Small intestine (tissue), 7 donors: ENCODE measurements around the gene CDK18. TPM values are rescaled to one million over a fixed set of nuclear protein-coding genes. Genes with fewer than 3 reads are reported as not detected.
A peak's percentile ranks its signal among the peaks of the same experiment; 100 is the strongest.

Experiments used
- DNase-seq, 2 donors: peaks; one replicate each; pipeline versions ENCODE4 v3.0.0 to v3.0.0-alpha.2; 2013
- FAIRE-seq: peaks from 2 replicates; lab custom pipeline; 2012; peaks lifted over from hg19 to GRCh38; lab: Jason Lieb, UNC
- H3K27ac ChIP-seq, 3 donors: one replicate each; pipeline ENCODE4 v1.5.1; 2013; ENCODE audit warnings: low read length in 2 of 3, mild to moderate bottlenecking in 2 of 3, control low read depth in 1 of 3, inconsistent platforms in 1 of 3, low read depth in 1 of 3, moderate library complexity in 1 of 3
- H3K27me3 ChIP-seq, 3 donors: one replicate each; pipeline ENCODE4 v1.6.1; 2013; ENCODE audit warnings: low read length in 3 of 3, inconsistent platforms in 1 of 3; ENCODE audit not compliant: control insufficient read depth in 3 of 3, insufficient read depth in 3 of 3
- H3K36me3 ChIP-seq, 3 donors: one replicate each; pipeline ENCODE4 v1.6.1; 2013; ENCODE audit warnings: low read length in 3 of 3, inconsistent platforms in 1 of 3, low read depth in 1 of 3, mild to moderate bottlenecking in 1 of 3, moderate library complexity in 1 of 3; ENCODE audit not compliant: control insufficient read depth in 3 of 3, insufficient read depth in 2 of 3
- H3K4me1 ChIP-seq, 3 donors: one replicate each; pipeline ENCODE4 v1.6.1; 2013; ENCODE audit warnings: low read length in 2 of 3, inconsistent platforms in 1 of 3, low read depth in 1 of 3, mild to moderate bottlenecking in 1 of 3, moderate library complexity in 1 of 3; ENCODE audit not compliant: control insufficient read depth in 3 of 3, insufficient read depth in 2 of 3
- H3K4me3 ChIP-seq, 3 donors: one replicate each; pipeline ENCODE4 v1.5.1; 2013; ENCODE audit warnings: low read length in 3 of 3, control low read depth in 1 of 3, inconsistent platforms in 1 of 3, low read depth in 1 of 3, mild to moderate bottlenecking in 1 of 3, moderate library complexity in 1 of 3
- H3K9me3 ChIP-seq, 2 donors: one replicate each; pipeline ENCODE4 v1.6.1; 2013; ENCODE audit warnings: low read depth in 1 of 2, low read length in 1 of 2; ENCODE audit not compliant: control insufficient read depth in 2 of 2, insufficient read depth in 1 of 2
- WGBS, 3 donors: extraction: QIAGEN DNeasy Blood & Tissue Kit; methylation state at CpG; one replicate each; pipeline ENCODE4 v1.1.7; 2013; 5-methylcytosine and 5-hydroxymethylcytosine counted together
- polyA plus RNA-seq, 4 donors: library from polyadenylated mRNA; stranded (reverse) in 3 of 4; unstranded in 1 of 4; fragments of 200-250 nt in 3 of 4; fragments of 120-200 nt in 1 of 4; gene quantifications; one replicate each; pipeline versions ENCODE4 v1.2.1 to v1.2.3, GENCODE V29; 2013
- donor health status: healthy with polysubstance abuse.
- donor health status: control.
- donor health status: control.
- donor health status: Bipolar disorder and iron deficiency.
- donor health status: healthy.

CDK18 gene
- polyA plus RNA-seq, 4 donors: 32.7 to 62.4 (median 41.1) TPM

DNA sequence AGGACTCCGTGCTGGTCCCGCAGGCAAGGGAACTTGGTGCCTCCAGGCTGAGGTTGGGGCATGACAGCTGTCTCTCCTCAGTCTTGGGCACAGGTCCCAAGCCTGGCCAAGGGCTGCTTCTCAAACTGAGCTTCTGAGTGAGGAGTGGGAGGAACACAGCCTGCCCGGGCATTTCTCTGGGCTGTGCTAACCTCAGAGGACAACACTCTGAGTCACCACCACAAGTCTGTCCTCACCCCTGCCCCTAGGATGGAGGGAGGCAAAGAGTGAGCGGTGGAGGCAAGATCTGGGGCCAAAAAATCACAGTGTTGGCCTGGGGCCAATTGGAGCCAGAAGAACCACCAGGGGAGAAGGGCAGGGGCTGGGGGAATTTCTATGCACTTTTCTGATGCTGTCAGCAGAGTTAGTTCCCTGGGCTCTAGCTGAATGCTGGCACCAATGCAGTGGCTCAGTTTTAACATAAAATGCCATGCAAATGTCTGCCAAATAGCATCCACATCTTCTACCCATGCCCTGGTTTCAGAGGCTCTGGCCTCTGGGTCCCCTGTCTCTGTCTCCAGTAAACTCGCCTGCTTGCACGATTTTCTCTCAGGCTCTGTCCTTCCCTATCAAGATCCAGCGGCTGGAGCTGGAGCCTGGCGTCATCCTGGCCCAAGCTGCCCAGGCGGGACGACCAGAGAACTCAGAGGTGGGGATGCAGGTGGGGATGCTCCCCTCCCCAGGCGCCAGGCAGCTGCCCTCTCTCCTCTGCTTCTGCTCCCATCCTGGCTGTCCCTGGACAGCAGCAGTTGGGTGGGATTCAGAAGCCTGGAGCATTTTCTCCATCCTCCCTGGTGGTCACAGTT is 11.0 kb upstream of the CDK18 start:
- Histone ChIP-seq H3K27ac (no peak overlapping the region), H3K27me3 (no peaks in the 10 kb centered on the region), H3K36me3 (no peaks in the 10 kb centered on the region), H3K9me3 (no peaks in the 10 kb centered on the region), H3K4me3 (no peak overlapping the region), H3K4me1 (peaks cover 0 to 33% (median 0%) of the 10 kb centered on the region in 3 donors)
- no peak for DNase-seq
- 45 to 57% (median 56%) methylated on average over 11 of the region's 11 CpGs for WGBS, 3 donors
- no peak for FAIRE-seq

DNA sequence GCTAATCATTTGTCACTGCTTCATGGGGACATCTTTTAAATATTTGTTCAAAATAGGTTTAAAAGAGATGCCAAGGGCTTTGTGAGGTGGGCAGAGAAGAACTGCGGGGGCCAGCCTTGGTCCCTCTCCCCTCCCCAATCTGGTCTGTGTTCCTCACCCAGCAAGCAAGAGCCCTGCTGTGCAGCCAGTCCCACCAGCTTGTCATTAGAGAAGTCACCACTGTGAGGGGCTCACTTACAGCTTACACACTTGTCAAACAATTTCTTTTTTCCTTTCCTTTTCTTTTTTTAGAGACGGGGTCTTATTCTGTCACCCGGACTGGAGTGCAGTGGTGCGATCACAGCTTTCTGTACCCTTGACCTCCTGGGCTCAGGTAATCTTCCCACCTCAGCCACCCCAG is 10.4 kb upstream of the CDK18 start:
- H3K36me3 ChIP-seq: no peaks in the 10 kb centered on the region
- FAIRE-seq (no peak), DNase-seq (no peak)
- 84 to 89% (median 87%) methylated on average over 4 of the region's 4 CpGs for WGBS, 3 donors
- no peaks in the 10 kb centered on the region for H3K9me3 ChIP-seq
- H3K27me3 ChIP-seq: no peaks in the 10 kb centered on the region
- no peak overlapping the region for H3K27ac ChIP-seq
- H3K4me3 ChIP-seq: no peak overlapping the region
- peaks cover 0 to 33% (median 0%) of the 10 kb centered on the region in 3 donors for H3K4me1 ChIP-seq

DNA sequence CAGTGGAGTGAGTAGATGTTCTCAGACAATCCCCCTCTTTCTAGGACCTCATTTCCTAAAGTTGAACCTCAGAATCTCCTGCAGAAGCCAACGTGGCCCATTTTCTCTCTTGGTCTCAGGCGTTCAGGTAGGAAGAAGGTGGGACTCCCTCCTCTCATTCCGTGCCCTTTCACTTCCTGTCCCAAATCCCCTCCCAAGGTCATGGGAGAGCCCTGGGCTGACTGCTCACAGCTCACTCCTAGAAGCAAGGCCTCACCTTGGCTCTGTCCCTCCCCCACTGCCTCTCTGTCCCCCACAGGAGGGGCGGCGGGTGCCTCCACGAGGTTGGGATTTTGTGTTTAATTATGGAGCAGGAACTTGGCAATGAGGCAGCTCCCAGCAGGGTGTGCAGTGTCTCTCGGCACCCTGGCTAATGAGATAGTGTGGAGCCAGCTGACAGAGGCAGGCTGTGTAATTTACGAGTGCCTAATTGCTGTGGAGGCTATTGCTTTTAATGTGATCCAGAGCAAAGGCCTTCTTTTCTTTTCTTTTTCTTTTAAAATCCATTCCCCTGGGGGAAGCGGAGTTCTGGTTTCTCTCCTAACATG is 9.1 kb upstream of the CDK18 start:
- 21 to 49% (median 30%) methylated on average over 9 of the region's 9 CpGs for WGBS, 3 donors
- H3K4me1 ChIP-seq: peaks cover 0 to 35% (median 0%) of the 10 kb centered on the region in 3 donors

DNA sequence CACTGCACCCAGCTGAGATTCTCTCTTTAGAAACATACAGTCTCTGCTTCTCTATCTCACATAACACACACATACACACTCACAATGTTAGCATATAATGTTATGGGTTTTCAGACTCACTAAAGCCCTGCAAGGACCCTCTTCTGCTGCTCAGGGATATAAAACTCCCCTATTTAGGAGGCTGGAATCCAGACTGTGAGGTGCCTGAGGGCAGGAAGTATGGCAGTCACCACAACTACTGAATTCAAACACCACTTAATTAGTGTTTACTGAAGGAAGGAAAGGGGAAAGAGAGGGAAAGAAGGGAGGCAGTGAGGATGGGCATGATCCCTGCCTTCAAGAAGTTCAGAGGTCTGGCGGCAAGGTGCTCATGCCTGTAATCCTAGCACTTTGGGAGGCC is 7.8 kb upstream of the CDK18 start:
- FAIRE-seq (no peak), DNase-seq (no peak)
- H3K9me3 ChIP-seq: no peaks in the 10 kb centered on the region
- 91 to 98% (median 95%) methylated on average over 1 of the region's 1 CpG for WGBS, 3 donors
- H3K36me3 ChIP-seq: no peaks in the 10 kb centered on the region
- no peak overlapping the region for H3K4me3 ChIP-seq
- no peaks in the 10 kb centered on the region for H3K27me3 ChIP-seq
- H3K4me1 ChIP-seq: peaks cover 0 to 49% (median 0%) of the 10 kb centered on the region in 3 donors
- H3K27ac ChIP-seq: no peak overlapping the region

More for the DNA sequence above, 9.1 kb upstream of the CDK18 start:
- DNase-seq (peak; percentile 56 to 61), FAIRE-seq (no peak)
- H3K27me3 ChIP-seq: no peaks in the 10 kb centered on the region
- no peak overlapping the region for H3K27ac ChIP-seq
- no peaks in the 10 kb centered on the region for H3K9me3 ChIP-seq
- H3K36me3 ChIP-seq: no peaks in the 10 kb centered on the region
- no peak overlapping the region for H3K4me3 ChIP-seq

DNA sequence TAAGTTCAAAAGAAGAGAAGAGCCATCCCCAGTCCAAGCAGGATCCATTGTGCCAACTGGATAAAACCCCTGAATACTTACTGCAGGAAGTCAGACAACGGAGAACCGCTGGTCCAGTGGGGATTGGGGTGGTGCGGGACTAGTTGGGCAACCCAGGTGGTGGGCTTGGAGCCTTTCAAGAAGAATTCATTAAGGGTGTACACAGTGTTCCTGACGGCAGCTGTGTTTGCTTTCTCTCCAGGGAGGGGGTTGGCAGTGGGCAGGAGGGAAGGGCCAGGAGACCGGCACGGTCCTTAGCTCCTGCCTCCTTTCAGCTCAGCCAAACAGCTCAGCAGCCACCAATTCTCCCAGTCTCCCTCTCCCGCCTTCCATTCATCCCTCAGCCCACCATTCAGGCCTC is 7.1 kb upstream of the CDK18 start:
- DNase-seq: no peak
- FAIRE-seq: no peak
- Histone ChIP-seq H3K9me3 (no peaks in the 10 kb centered on the region), H3K4me1 (peaks cover 0 to 48% (median 0%) of the 10 kb centered on the region in 3 donors), H3K36me3 (no peaks in the 10 kb centered on the region), H3K27me3 (no peaks in the 10 kb centered on the region), H3K27ac (no peak overlapping the region), H3K4me3 (no peak overlapping the region)
- whole genome bisulfite sequencing, 3 donors: 56 to 70% (median 67%) methylated on average over 7 of the region's 7 CpGs

DNA sequence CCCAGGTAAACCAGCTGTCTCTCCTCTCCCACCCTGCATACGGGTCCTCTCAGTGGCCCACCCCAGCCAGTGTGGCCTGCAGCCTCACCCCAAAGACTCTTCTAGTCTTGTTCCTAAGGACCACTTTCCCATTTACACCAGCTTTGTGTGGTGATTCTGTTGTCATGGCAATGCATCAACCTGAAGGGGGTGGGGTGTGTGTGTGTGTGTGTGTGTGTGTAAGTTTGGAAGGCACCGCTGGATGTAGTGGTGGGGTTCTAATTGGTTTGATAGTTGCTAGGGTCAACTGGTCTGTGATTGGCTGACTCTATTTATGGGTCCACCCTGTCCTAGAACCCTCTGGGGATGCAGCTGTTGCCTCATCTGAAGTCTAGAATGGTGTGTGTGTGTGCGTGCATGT is 4.7 kb upstream of the CDK18 start:
- no peak overlapping the region for H3K4me3 ChIP-seq
- 59 to 83% (median 83%) methylated on average over 3 of the region's 3 CpGs for WGBS, 3 donors
- H3K27ac ChIP-seq: no peak overlapping the region
- H3K4me1 ChIP-seq: peaks cover 0 to 52% (median 0%) of the 10 kb centered on the region in 3 donors
- no peaks in the 10 kb centered on the region for H3K36me3 ChIP-seq
- FAIRE-seq (no peak), DNase-seq (no peak)
- H3K27me3 ChIP-seq: no peaks in the 10 kb centered on the region
- no peaks in the 10 kb centered on the region for H3K9me3 ChIP-seq

DNA sequence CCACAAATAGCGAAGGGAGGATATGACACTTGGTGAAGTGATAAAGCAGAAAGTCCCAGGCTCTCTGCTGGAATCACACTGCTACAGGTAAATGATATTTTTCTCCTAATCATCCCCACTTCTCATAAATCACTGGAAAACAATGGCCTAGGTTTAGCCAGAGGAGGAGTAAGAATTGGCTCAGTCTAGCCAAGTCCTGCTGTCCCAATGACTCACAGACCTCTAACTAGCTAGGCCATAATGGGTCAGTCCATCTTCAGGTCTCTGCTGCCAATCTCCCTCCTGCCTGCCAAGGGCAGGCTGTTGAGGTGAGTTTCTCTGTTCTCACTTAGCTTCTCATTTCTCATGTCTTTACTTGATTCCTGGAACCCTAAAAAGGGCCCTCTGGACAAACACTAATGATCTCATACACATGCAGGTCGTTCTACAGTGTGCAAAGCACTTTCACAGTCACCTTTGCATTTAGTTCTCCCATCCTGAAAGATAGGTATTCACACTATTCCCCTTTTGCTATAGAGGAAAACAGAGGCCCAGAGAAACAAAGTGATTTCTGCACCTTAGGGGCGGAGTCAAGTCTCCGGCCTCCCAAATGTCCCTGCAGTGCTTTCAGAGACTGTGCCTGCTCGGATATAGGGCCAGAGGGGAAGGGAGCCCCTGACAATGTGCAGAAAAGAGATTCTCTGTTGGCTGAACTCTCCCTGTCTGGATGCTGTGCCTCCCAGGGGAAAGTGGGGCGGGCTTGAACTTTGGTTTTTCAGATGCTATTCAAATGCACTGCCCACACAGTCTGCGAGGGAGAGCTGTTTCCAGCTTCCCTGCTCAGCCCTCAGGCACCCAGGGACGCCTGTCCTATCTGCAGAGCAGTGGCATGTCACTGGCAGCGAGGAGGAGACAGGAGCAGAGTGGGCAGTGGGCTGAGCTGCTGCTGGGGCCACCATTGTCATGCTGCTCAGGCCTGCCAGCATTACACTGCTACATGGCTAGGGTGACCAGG is 3.9 kb upstream of the CDK18 start:
- no peaks in the 10 kb centered on the region for H3K27me3 ChIP-seq
- H3K9me3 ChIP-seq: no peaks in the 10 kb centered on the region
- DNase-seq (peak in 1 of 2 donors; percentile 25), FAIRE-seq (no peak)
- no peak overlapping the region for H3K27ac ChIP-seq
- WGBS, 3 donors: 30 to 52% (median 51%) methylated on average over 9 of the region's 9 CpGs
- H3K4me3 ChIP-seq: no peak overlapping the region
- H3K36me3 ChIP-seq: no peaks in the 10 kb centered on the region
- H3K4me1 ChIP-seq: peaks cover 0 to 51% (median 0%) of the 10 kb centered on the region in 3 donors
